Fibroblast of skin of right quadriceps (primary cell): Measurements from ENCODE around the gene VWF.

Experiments
- DNase-seq: peaks from one replicate; pipeline ENCODE4 v3.0.0-alpha.2; 2013

The VWF gene

DNA sequence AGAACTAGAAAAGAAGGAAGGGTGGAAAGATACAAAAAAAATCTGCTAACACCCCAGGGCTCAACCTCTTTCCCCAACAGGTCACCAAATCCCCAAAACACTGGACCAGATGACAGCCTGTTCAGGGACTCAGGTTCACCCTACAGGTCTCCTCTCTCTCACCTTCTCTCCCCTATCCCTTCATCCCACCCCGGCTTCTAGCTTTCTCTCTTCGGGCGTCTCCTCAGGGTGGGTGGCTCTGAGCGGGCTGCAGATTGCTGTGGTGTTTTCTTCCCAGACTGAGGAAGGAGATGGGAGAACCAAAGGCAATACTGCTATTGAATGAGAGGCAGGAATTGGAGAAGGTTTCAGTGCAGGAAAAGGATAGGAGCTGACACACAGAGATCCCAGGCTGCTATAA lies 218.7 kb downstream of the VWF start:
- no peak for DNase-seq

DNA sequence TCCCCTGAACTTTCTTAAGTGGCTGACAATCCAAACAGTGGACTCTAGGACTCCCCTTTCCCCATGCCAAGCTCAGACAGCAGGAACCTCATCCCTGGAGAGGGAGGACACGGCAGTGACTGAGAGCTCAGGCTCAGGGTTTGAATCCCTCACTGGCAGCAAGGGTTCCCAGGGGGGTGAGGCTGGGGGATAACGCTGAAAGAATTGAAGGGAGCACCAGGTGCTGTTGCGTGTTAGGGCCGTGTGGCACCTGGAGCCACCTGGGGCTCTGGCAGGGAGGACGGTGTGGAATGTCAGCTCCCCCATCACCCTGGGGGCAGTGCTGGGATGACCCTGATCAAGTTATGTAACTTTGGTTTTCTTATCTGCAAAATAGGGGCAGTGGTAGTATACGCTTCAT lies 219.5 kb downstream of the VWF start:
- no peak for DNase-seq

DNA sequence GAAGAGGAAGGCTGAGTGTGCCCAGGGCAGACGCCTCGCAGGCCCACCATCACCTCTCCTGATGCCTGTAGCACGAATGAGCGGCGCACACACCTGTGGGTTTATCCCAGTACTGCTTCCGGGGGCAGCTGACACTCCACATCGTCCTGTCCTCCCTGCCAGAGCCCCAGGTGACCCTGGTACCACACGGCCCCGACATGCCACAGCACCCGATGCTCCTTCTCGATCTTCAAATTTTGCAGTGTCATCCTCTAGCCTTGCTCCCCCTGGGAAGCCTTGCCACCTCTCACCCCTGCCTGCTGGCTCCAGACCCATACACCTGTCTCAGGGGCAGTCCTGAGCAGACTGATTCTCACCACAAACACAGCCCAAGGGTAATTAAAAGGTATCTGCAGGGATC lies 220.0 kb downstream of the VWF start:
- no peak for DNase-seq

DNA sequence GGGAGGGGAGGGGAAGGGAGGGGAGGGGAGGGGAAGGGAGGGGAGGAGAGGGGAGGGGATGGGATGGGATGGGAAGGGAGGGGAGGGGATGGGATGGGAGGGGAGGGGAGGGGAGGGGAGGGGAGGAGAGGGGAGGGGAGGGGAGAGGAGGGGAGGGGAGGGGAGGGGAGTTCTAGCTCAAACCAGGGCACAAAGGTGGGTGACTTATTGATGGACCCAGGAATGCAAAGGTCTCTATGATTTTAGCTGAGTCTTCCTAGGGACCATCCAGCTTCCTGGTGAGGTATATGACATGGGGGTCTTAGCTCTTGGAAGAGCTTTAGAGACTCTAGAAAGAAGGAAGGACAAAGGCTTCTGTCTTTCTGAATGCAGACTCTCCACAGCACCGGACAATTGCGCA lies 221.7 kb downstream of the VWF start:
- DNase-seq: no peak

DNA sequence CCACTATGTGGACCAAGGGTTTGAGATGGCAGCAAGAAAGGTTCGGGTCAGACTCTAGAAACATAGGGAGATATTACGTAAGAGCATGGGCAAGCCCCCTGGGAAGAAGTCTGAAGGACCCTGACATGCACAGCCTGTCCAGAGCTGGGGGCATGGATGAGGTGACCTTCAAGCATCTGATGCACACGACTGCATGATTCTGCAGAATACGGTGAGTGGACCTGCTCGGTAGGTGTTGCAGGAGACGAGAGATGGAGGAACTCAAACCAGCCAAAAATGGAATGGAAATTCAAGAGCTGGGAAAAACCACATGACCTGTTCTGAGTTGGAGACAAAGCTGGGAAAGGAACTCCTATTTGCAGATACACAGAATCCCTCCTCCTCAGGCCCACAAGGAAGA lies 223.1 kb downstream of the VWF start:
- no peak for DNase-seq

DNA sequence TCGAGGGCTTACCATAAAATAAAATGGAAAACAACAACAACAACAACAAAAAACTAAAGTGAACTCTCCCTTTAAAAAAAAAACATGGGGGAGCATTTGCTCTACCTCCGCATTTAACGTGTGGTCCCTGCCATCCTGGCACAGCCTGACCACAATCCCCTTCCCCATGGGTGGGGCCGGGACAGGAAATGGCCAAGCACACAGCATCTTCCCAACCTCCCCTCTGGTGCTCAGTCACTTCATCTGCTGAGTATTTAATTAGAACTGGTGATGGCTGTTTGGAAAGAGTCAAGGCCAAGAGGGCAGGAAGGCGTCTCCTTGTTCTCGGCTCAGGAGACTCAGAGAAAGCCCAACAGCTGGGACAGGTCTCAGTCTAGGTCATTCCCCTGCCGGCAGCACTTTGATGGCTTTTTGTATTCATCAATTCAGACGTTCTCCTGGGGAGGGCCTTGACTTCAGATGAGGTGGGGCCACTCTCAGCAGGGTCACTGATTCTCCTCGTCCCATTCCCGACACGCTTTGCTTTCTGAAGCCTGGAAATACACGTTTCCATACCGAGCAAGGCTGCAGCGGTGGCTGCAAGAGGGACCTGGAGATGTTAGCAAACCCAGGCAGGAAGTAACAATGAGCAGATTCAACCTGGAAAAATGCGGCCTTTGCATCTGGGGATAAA lies 223.8 kb downstream of the VWF start:
- no peak for DNase-seq

DNA sequence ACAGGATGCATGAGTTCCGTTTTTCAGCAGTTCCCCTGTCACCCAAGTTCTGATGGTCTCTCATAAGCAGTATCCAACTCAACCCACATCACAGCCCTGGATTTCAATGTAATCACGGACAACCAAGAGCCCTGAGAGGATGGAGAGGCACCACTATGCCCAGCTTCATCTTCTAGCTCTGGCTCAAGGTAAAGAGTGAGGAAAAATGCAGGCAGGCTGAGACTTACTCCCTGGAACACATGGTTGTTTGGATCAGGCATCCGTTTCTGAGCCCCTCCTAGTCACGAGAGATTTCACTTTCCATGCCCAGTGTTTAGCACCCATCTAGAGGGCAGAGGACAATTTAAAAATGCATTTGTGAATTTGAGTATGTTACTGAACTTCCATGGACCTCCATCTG lies 224.4 kb downstream of the VWF start:
- DNase-seq: no peak

DNA sequence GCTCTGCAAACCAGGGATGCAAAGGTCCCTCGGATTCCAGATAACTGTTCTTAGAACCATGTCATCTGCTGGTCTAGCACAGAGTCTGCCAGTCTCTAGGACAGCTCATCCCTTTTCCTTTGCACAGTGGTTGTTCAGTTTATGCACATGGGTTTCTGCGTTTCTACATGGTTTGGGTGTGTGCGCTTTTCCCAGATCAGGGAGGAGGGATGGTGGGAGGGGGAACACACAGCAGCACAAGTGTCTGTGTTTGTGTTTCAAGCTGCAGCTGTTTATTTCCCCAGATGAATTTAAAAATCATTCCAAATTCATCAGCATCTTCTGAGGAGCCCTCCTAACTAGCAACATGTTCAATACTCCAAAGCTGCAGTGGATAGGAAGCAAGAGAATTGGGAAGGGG lies 224.8 kb downstream of the VWF start:
- DNase-seq: no peak

DNA sequence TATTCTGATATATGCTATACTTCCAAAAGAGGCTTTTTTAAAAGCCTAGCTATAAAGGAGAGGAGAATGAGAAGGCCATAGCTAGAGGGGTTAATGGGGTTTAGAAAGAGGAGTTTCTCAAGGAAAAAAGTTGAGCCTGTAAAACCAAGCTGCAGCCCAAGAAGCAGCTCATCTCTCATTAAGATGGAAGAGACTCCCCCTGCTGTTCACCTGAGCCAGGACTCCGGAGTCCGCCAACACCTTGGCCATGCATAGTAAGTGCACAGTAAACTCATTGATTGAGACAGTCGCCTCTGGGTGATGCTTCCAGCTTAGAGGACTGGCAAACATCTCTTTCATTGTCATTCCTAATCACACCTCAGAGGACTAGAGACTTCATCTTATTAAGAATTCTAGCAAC lies 225.6 kb downstream of the VWF start:
- DNase-seq: no peak
